ENCODE data around the gene CTCF.

The CTCF gene

GRCh38 chr16:67668495-67669157 is 106.3 kb downstream of the CTCF start:
- DNase-seq: no peak

- no peak for DNase-seq
Measured at GRCh38 chr16:67669499-67670101, 107.3 kb downstream of the CTCF start.

GRCh38 chr16:67672306-67672705 is 110.0 kb downstream of the CTCF start:
- DNase-seq: no peak

GRCh38 chr16:67672739-67673662 is 110.7 kb downstream of the CTCF start:
- DNase-seq: no peak

- DNase-seq: no peak
Measured at GRCh38 chr16:67673712-67674580, 111.6 kb downstream of the CTCF start.

GRCh38 chr16:67674851-67675578 is 112.7 kb downstream of the CTCF start:
- DNase-seq: no peak

GRCh38 chr16:67675579-67675935 is 113.2 kb downstream of the CTCF start:
- no peak for DNase-seq

GRCh38 chr16:67675999-67676398 is 113.7 kb downstream of the CTCF start:
- no peak for DNase-seq

GRCh38 chr16:67676516-67676915 is 114.2 kb downstream of the CTCF start:
- DNase-seq: no peak

- DNase-seq: no peak
Measured at GRCh38 chr16:67676939-67677338, 114.6 kb downstream of the CTCF start.

- no peak for DNase-seq
Measured at GRCh38 chr16:67677712-67678111, 115.4 kb downstream of the CTCF start.

GRCh38 chr16:67678354-67679023 is 116.2 kb downstream of the CTCF start:
- no peak for DNase-seq

GRCh38 chr16:67679935-67680897 is 117.9 kb downstream of the CTCF start:
- no peak for DNase-seq

GRCh38 chr16:67683767-67684166 is 121.4 kb downstream of the CTCF start:
- DNase-seq: no peak

- DNase-seq: no peak
Measured at GRCh38 chr16:67685388-67686112, 123.2 kb downstream of the CTCF start.
